HEK293T (cell line): ENCODE data around the gene IL15.

Source experiments
- CTCF ChIA-PET: fragments of 350-600 bp; formaldehyde crosslinking; extraction: SDS; loops from one replicate; lab custom pipeline; 2021; ENCODE audit warnings: antibody characterized with exemption, inconsistent platforms; lab: Yijun Ruan, JAX
- POLR2A ChIA-PET: fragments of 350-600 bp; formaldehyde crosslinking; extraction: SDS; loops from one replicate; lab custom pipeline; 2020; ENCODE audit warnings: antibody characterized with exemption, inconsistent platforms; lab: Yijun Ruan, JAX
- DNase-seq: peaks from one replicate; pipeline ENCODE4 v3.0.0; 2012; ENCODE audit warnings: mixed read lengths; ENCODE audit errors: extremely low spot score
- ARNT ChIP-seq: fragments of 450-650 bp; IDR thresholded peaks from 2 replicates; pipeline ENCODE4 v1.6.1; 2017; ENCODE audit warnings: mild to moderate bottlenecking
- BHLHE40 ChIP-seq: fragments of 450-650 bp; IDR thresholded peaks from 2 replicates; pipeline ENCODE4 v1.6.1; 2016; ENCODE audit warnings: mild to moderate bottlenecking, moderate library complexity, borderline replicate concordance
- CTBP1 ChIP-seq: fragments of 450-650 bp; IDR thresholded peaks from 2 replicates; pipeline ENCODE4 v1.6.1; 2016; ENCODE audit warnings: borderline replicate concordance
- ELF4 ChIP-seq: fragments of 450-650 bp; IDR thresholded peaks from 2 replicates; pipeline ENCODE4 v1.6.1; 2017; ENCODE audit warnings: antibody characterized with exemption
- FOXA1 ChIP-seq: fragments of 450-650 bp; IDR thresholded peaks from 2 replicates; pipeline ENCODE4 v1.6.1; 2016; ENCODE audit warnings: mild to moderate bottlenecking
- FOXK2 ChIP-seq: fragments of 450-650 bp; IDR thresholded peaks from 2 replicates; pipeline ENCODE4 v1.6.1; 2016; ENCODE audit warnings: mild to moderate bottlenecking
- FOXM1 ChIP-seq: fragments of 450-650 bp; IDR thresholded peaks from 2 replicates; pipeline ENCODE4 v1.6.1; 2017; ENCODE audit warnings: mild to moderate bottlenecking, borderline replicate concordance
- HDGF ChIP-seq: fragments of 450-650 bp; IDR thresholded peaks from 2 replicates; pipeline ENCODE4 v1.6.1; 2017; ENCODE audit warnings: antibody characterized with exemption, borderline replicate concordance
- L3MBTL2 ChIP-seq: fragments of 450-650 bp; conservative IDR thresholded peaks from 2 replicates; pipeline ENCODE4 v1.6.1; 2016; ENCODE audit warnings: mild to moderate bottlenecking
- LEF1 ChIP-seq: fragments of 450-650 bp; IDR thresholded peaks from 2 replicates; pipeline ENCODE4 v1.6.1; 2017; ENCODE audit warnings: mild to moderate bottlenecking, borderline replicate concordance
- NFRKB ChIP-seq: fragments of 450-650 bp; IDR thresholded peaks from 2 replicates; pipeline ENCODE4 v1.6.1; 2016; ENCODE audit warnings: mild to moderate bottlenecking, moderate library complexity
- SP1 ChIP-seq: fragments of 450-650 bp; IDR thresholded peaks from 2 replicates; pipeline ENCODE4 v1.6.1; 2017
- SUZ12 ChIP-seq: fragments of 450-650 bp; IDR thresholded peaks from 2 replicates; pipeline ENCODE4 v1.6.1; 2016; ENCODE audit warnings: mild to moderate bottlenecking
- TARDBP ChIP-seq: fragments of 450-650 bp; IDR thresholded peaks from 2 replicates; pipeline ENCODE4 v1.6.1; 2016
- ZNF384 ChIP-seq: fragments of 450-650 bp; IDR thresholded peaks from 2 replicates; pipeline ENCODE4 v1.6.1; 2016
- TF ChIP-seq, protein P1 (sequence below): fragments of 450-650 bp; IDR thresholded peaks from 2 replicates; pipeline ENCODE4 v1.6.1; 2016

IL15 gene

DNA sequence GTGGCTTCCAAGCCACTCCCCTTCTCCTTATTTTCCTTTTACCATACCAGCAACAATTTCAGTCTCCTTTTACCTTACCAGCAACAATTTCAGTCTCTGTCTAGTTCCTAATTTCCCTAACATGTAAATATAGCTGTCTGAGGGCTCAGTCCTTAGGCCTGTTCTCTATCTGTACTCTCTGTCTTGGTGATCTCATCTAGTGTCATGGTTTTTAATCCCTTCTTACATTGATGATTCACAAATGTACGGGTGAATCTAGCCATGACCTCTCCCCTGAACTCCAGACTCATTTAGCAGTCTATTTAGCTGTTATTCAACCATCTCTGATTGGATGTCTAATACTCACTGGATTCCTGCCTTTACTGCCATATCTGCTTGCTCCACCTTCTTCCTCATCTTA is 7.2 kb downstream of the IL15 start:
- DNase-seq, result no peak
- ChIA-PET CTCF (interaction anchor here (0.6 kb wide), 1 partner anchor 12 kb away, joined by 3 read pairs; no protein-coding TSS in a partner anchor), POLR2A (no interaction called here)
- TF ChIP-seq FOXM1 (no peak), NFRKB (no peak), HDGF (no peak), LEF1 (no peak), TARDBP (no peak), SUZ12 (no peak), BHLHE40 (no peak), L3MBTL2 (no peak), ELF4 (no peak), ZNF384 (no peak), CTBP1 (no peak), FOXK2 (no peak), SP1 (no peak), ARNT (no peak), FOXA1 (no peak)
- TF ChIP-seq, protein P1, sequence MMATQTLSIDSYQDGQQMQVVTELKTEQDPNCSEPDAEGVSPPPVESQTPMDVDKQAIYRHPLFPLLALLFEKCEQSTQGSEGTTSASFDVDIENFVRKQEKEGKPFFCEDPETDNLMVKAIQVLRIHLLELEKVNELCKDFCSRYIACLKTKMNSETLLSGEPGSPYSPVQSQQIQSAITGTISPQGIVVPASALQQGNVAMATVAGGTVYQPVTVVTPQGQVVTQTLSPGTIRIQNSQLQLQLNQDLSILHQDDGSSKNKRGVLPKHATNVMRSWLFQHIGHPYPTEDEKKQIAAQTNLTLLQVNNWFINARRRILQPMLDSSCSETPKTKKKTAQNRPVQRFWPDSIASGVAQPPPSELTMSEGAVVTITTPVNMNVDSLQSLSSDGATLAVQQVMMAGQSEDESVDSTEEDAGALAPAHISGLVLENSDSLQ, result no peak

DNA sequence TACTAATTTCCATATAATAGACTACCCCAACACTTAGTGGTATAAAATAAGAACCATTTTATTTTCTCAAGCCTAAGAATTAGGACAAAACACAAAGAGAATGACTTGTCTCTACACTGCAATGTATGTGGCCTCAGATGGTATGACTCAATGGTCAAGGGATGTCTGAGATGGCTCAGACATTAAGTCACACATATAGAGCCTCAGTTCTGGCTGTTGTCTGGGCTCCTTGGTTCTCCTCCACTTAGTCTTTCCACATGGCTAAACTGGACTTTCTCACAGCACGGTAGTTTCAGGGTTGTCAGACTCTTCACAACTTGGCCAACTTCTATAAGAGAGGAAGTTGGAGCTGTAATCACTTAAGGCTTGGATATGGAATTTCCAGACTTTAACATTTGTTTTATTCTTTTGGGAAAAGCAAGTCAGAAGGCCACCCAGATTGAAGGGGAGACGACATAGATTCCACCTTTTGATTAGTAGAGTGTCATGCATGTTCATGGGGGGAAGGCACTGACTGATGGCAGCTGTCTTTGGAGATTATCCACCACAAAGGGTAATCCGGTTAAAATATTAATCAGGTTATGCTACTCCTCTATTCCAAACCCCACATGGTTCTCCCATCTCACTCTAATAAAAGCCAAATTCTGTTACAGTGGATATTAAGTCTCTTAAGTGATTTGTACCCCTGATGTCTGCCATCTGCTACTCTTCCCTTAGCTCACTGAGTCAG is 9.4 kb downstream of the IL15 start:
- TF ChIP-seq HDGF, result no peak
- no peak for TF ChIP-seq SP1
- TF ChIP-seq TARDBP, result no peak
- TF ChIP-seq, protein P1, result no peak
- no peak for TF ChIP-seq FOXK2
- TF ChIP-seq ELF4, result no peak
- no peak for TF ChIP-seq LEF1
- TF ChIP-seq L3MBTL2, result no peak
- TF ChIP-seq SUZ12, result no peak
- no peak for TF ChIP-seq ARNT
- no peak for TF ChIP-seq FOXA1
- ChIA-PET CTCF (no interaction called here), POLR2A (no interaction called here)
- no peak for DNase-seq

DNA sequence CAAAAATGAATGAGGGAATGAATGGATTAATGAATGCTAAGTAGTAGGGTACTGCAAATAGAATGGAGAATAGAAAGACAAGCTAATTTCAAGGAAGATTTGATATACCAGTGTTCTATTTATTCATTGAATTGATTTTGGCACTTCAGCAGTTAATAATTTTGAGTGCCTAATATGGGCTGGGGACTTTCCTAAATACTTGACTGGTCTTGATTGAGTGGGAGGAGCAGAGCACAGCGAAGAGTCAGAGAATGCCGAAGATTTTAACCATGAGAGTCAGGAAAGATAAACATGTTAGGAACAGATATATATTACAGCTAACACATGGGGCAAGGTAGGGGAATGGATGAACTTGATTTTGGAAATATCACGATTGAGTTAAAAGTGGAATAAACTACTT is 10.6 kb downstream of the IL15 start:
- POLR2A ChIA-PET, result no interaction called here
- CTCF ChIA-PET, result no interaction called here
- DNase-seq, result no peak
- TF ChIP-seq CTBP1, result no peak
- TF ChIP-seq FOXM1, result no peak
- TF ChIP-seq FOXA1, result no peak
- no peak for TF ChIP-seq NFRKB
- no peak for TF ChIP-seq ZNF384

DNA sequence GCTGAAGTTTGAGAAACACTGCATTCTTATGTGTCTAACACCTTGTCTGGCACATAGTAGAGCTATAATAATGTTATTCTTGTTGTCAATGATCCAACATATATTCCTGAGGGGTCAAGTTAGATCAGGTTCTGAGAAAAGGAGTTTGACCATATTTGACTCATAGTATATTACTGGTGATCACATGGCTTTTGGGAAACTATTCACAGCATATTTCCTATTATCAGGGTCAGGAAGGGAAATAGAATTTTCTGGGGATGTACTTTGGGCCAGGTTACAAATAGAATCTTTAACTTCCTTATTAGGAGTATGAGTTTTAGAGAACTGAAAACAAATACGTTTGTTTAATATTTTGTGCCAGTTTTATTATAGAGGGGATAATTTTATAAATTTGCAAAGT is 11.6 kb downstream of the IL15 start:
- TF ChIP-seq FOXK2 (no peak), L3MBTL2 (no peak), ELF4 (no peak), SUZ12 (no peak), ARNT (no peak), FOXM1 (no peak), LEF1 (no peak), SP1 (no peak), TARDBP (no peak), FOXA1 (no peak), CTBP1 (no peak), ZNF384 (no peak), NFRKB (no peak), HDGF (no peak)
- TF ChIP-seq, protein P1, result no peak
- no peak for DNase-seq
- ChIA-PET POLR2A (no interaction called here), CTCF (no interaction called here)

DNA sequence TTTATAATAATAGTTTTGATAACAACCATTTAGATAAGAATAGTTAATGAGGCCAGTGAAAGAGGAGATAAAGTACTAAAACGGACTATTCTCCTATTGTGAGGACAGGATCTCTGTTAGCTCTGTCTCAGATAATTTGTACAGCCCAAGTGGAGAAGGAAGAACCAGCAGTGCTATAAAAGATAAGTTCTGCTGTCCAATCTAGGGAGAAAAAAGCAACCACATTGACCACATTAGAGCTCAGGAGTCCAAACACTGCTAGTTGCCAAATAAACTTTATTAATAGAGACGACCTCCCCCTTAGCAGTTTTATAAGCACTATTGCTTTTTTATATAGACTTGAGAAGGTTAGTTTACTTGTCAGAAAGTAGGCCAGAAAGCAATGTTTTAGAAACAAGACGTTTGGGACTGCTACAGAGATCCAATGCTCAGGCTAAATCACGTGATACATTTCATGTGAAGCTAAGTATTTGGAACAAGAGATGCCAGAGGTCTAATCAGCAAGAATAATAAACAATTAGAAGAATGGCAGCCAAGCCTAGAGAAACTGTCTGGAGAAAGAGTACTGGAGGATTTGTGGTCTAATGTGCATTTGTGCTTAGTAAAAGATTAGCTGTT is 15.9 kb downstream of the IL15 start:
- DNase-seq, result peak; percentile 11
- no peak for TF ChIP-seq CTBP1
- TF ChIP-seq SUZ12, result no peak
- no peak for TF ChIP-seq FOXK2
- TF ChIP-seq LEF1, result no peak
- TF ChIP-seq BHLHE40, result no peak
- TF ChIP-seq, protein P1, result no peak
- CTCF ChIA-PET, result no interaction called here
- POLR2A ChIA-PET, result no interaction called here
